Endodermal cell (in vitro differentiated cells): ENCODE measurements around the gene TNNI3K. TPM values are rescaled to one million over a fixed set of nuclear protein-coding genes. Genes with fewer than 3 reads are reported as not detected.

Source experiments
- DNase-seq: peaks from one replicate; pipeline ENCODE4 v3.0.0-alpha.2; 2017
- H3K27ac ChIP-seq: 2 replicates; pipeline ENCODE4 v1.5.1; 2013; ENCODE audit warnings: mild to moderate bottlenecking, low read depth, low read length, moderate library complexity
- H3K27me3 ChIP-seq: 2 replicates; pipeline ENCODE4 v1.6.1; 2013; ENCODE audit warnings: mild to moderate bottlenecking, low read length, moderate library complexity; ENCODE audit not compliant: insufficient read depth, control insufficient read depth, poor library complexity, severe bottlenecking
- H3K36me3 ChIP-seq: 2 replicates; pipeline ENCODE4 v1.7.0; 2013; ENCODE audit warnings: mild to moderate bottlenecking, low read length, moderate library complexity; ENCODE audit not compliant: control insufficient read depth, insufficient read depth
- H3K4me1 ChIP-seq: one replicate; pipeline ENCODE4 v1.7.0; 2013; ENCODE audit warnings: low read length; ENCODE audit not compliant: control insufficient read depth, insufficient read depth
- H3K4me3 ChIP-seq: 2 replicates; pipeline ENCODE4 v1.5.1; 2013; ENCODE audit warnings: mild to moderate bottlenecking, low read length, moderate library complexity
- H3K9ac ChIP-seq: 2 replicates; pipeline ENCODE4 v1.6.1; 2013; ENCODE audit warnings: mild to moderate bottlenecking, low read length, moderate library complexity; ENCODE audit not compliant: poor library complexity, severe bottlenecking; ENCODE audit errors: extremely low read depth
- H3K9me3 ChIP-seq: 2 replicates; pipeline ENCODE4 v1.6.1; 2013; ENCODE audit warnings: mild to moderate bottlenecking, low read length, moderate library complexity; ENCODE audit not compliant: control insufficient read depth
- H3K27ac Mint-ChIP-seq: 2 replicates; pipeline ENCODE4 v1.8.0; 2020; ENCODE audit warnings: mixed read lengths
- H3K27me3 Mint-ChIP-seq: 2 replicates; pipeline ENCODE4 v1.8.0; 2021; ENCODE audit warnings: mild to moderate bottlenecking, mixed read lengths; ENCODE audit not compliant: insufficient read depth
- H3K36me3 Mint-ChIP-seq: 2 replicates; pipeline ENCODE4 v1.8.0; 2020; ENCODE audit warnings: low read depth, mixed read lengths
- H3K4me1 Mint-ChIP-seq: 2 replicates; pipeline ENCODE4 v1.8.0; 2020; ENCODE audit warnings: mixed read lengths
- H3K4me3 Mint-ChIP-seq: 2 replicates; pipeline ENCODE4 v1.8.0; 2020; ENCODE audit warnings: mild to moderate bottlenecking, moderate library complexity, mixed read lengths
- H3K9me3 Mint-ChIP-seq: 2 replicates; pipeline ENCODE4 v1.8.0; 2020; ENCODE audit warnings: mild to moderate bottlenecking, mixed read lengths
- CTCF ChIP-seq: fragments of 200-600 bp; sonication (generic); conservative IDR thresholded peaks from 2 replicates; pipeline ENCODE4 v1.5.0; 2021; ENCODE audit warnings: antibody characterized with exemption, mild to moderate bottlenecking
- WGBS, 2 experiments: methylation state at CpG; one replicate each; pipeline versions ENCODE4 v1.1.5 to v1.1.7; 2013; ENCODE audit warnings: missing lambda C conversion rate in 2 of 2, mixed read lengths in 1 of 2; ENCODE audit not compliant: insufficient coverage in 1 of 2, insufficient read length in 1 of 2; 5-methylcytosine and 5-hydroxymethylcytosine counted together
- total RNA-seq, 2 donors: library from RNA; stranded (reverse); fragmentation: NEBNext Ultra II Directional in 1 of 2; extraction: Animal tissue kit (Norgen Biotek cat#: 25700) in 1 of 2; gene quantifications; 2 replicates in 1 of 2; 3 replicates in 1 of 2; pipeline ENCODE4 v1.2.1, GENCODE V29; 2021

TNNI3K gene
- total RNA-seq, 2 donors from 2014 or later: 1.1 TPM; not detected in 1

- WGBS, 2 experiments: 86 to 100% methylated on average over 1 of the region's 1 CpG
- H3K4me1 ChIP-seq: no peaks in the 10 kb centered on the region
- Mint-ChIP-seq H3K4me1 (no peaks in the 10 kb centered on the region), H3K4me3 (no peak overlapping the region), H3K9me3 (no peaks in the 10 kb centered on the region), H3K27me3 (no peaks in the 10 kb centered on the region), H3K36me3 (no peaks in the 10 kb centered on the region), H3K27ac (no peak overlapping the region)
- H3K36me3 ChIP-seq: no peaks in the 10 kb centered on the region
- TF ChIP-seq CTCF: no peak
- peaks cover 9% of the 10 kb centered on the region for H3K9me3 ChIP-seq
- no peak overlapping the region for H3K27ac ChIP-seq
- no peaks in the 10 kb centered on the region for H3K27me3 ChIP-seq
- H3K9ac ChIP-seq: no peak overlapping the region
- H3K4me3 ChIP-seq: no peak overlapping the region
- DNase-seq: no peak
Measured at GRCh38 chr1:74323937-74324473, 88.8 kb downstream of the TNNI3K start.

GRCh38 chr1:74324684-74325448 is 89.7 kb downstream of the TNNI3K start:
- 95 to 97% methylated on average over 3 to 6 of the region's 6 CpGs for WGBS, 2 experiments
- H3K36me3 Mint-ChIP-seq: no peaks in the 10 kb centered on the region
- H3K4me1 Mint-ChIP-seq: no peaks in the 10 kb centered on the region
- Histone ChIP-seq H3K4me1 (no peaks in the 10 kb centered on the region), H3K36me3 (no peaks in the 10 kb centered on the region), H3K27ac (no peak overlapping the region), H3K27me3 (no peaks in the 10 kb centered on the region), H3K4me3 (no peak overlapping the region), H3K9ac (no peak overlapping the region), H3K9me3 (peaks cover 9% of the 10 kb centered on the region)
- no peak for DNase-seq
- no peaks in the 10 kb centered on the region for H3K9me3 Mint-ChIP-seq
- no peak overlapping the region for H3K4me3 Mint-ChIP-seq
- TF ChIP-seq CTCF: no peak
- no peaks in the 10 kb centered on the region for H3K27me3 Mint-ChIP-seq
- no peak overlapping the region for H3K27ac Mint-ChIP-seq

- Histone ChIP-seq H3K36me3 (no peaks in the 10 kb centered on the region), H3K27ac (no peak overlapping the region), H3K27me3 (no peaks in the 10 kb centered on the region), H3K4me3 (no peak overlapping the region), H3K9me3 (peaks cover 9% of the 10 kb centered on the region), H3K4me1 (no peaks in the 10 kb centered on the region), H3K9ac (no peak overlapping the region)
- Mint-ChIP-seq H3K36me3 (no peaks in the 10 kb centered on the region), H3K4me3 (no peak overlapping the region), H3K4me1 (no peaks in the 10 kb centered on the region), H3K27me3 (no peaks in the 10 kb centered on the region), H3K27ac (no peak overlapping the region), H3K9me3 (no peaks in the 10 kb centered on the region)
- no peak for TF ChIP-seq CTCF
- DNase-seq: no peak
Measured at GRCh38 chr1:74328851-74329250, 93.7 kb downstream of the TNNI3K start.
